ENCODE measurements around the gene DUSP5.

DNA sequence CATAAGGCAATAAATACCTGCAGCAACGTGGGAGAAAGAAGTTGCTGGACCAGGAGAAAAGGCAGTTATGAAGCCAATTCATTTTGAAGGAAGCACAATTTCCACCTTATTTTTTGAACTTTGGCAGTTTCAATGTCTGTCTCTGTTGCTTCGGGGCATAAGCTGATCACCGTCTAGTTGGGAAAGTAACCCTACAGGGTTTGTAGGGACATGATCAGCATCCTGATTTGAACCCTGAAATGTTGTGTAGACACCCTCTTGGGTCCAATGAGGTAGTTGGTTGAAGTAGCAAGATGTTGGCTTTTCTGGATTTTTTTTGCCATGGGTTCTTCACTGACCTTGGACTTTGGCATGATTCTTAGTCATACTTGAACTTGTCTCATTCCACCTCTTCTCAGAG lies 13.0 kb downstream of the DUSP5 start:
- TF ChIP-seq, protein P1, sequence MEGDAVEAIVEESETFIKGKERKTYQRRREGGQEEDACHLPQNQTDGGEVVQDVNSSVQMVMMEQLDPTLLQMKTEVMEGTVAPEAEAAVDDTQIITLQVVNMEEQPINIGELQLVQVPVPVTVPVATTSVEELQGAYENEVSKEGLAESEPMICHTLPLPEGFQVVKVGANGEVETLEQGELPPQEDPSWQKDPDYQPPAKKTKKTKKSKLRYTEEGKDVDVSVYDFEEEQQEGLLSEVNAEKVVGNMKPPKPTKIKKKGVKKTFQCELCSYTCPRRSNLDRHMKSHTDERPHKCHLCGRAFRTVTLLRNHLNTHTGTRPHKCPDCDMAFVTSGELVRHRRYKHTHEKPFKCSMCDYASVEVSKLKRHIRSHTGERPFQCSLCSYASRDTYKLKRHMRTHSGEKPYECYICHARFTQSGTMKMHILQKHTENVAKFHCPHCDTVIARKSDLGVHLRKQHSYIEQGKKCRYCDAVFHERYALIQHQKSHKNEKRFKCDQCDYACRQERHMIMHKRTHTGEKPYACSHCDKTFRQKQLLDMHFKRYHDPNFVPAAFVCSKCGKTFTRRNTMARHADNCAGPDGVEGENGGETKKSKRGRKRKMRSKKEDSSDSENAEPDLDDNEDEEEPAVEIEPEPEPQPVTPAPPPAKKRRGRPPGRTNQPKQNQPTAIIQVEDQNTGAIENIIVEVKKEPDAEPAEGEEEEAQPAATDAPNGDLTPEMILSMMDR (IDR thresholded peaks at IDR 0.05): no peak
- TF ChIP-seq POLR2A (IDR thresholded peaks at IDR 0.05) (no peak), POLR2AphosphoS5 (IDR thresholded peaks at IDR 0.05) (no peak), EP300 (IDR thresholded peaks at IDR 0.05) (no peak)

Measured in suprapubic skin (tissue), 4 donors.